ENCODE measurements around the gene UGGT1.

UGGT1 gene

GRCh38 chr2:128219891-128220290 lies 128.9 kb downstream of the UGGT1 start:
- no peaks in the 10 kb centered on the region for H3K36me3 ChIP-seq (replicated peaks; ENCODE audit: low read depth, low read length)
- H3K27ac ChIP-seq (ENCODE audit: low read length), result no peak overlapping the region
- no peaks in the 10 kb centered on the region for H3K4me1 ChIP-seq (ENCODE audit: low read length)
- no peak overlapping the region for H2AFZ ChIP-seq (ENCODE audit: low read depth, low read length)
- no peak overlapping the region for H3K4me2 ChIP-seq (ENCODE audit: low read length)
- no peak overlapping the region for H3K9ac ChIP-seq (ENCODE audit: low read length)
- no peaks in the 10 kb centered on the region for H3K79me2 ChIP-seq (ENCODE audit: low read length)
- H3K4me3 ChIP-seq (ENCODE audit: low read length), result no peak overlapping the region
- no peaks in the 10 kb centered on the region for H3K27me3 ChIP-seq (ENCODE audit: low read depth, low read length)
- no peaks in the 10 kb centered on the region for H3K9me3 ChIP-seq (ENCODE audit: insufficient read depth, low read length)
- TF ChIP-seq CTCF (IDR thresholded peaks at IDR 0.05; ENCODE audit: low read depth, low read length), result no peak
- TF ChIP-seq EZH2phosphoT487 (IDR thresholded peaks at IDR 0.05; ENCODE audit: low read depth), result no peak
- no peaks in the 10 kb centered on the region for H4K20me1 ChIP-seq (ENCODE audit: insufficient read depth, low read length)

- Histone ChIP-seq H3K27me3 (ENCODE audit: low read depth, low read length) (no peaks in the 10 kb centered on the region), H4K20me1 (ENCODE audit: insufficient read depth, low read length) (no peaks in the 10 kb centered on the region), H3K27ac (ENCODE audit: low read length) (no peak overlapping the region), H3K9me3 (ENCODE audit: insufficient read depth, low read length) (no peaks in the 10 kb centered on the region), H3K36me3 (replicated peaks; ENCODE audit: low read depth, low read length) (no peaks in the 10 kb centered on the region), H3K9ac (ENCODE audit: low read length) (no peak overlapping the region), H3K4me3 (ENCODE audit: low read length) (no peak overlapping the region), H3K4me2 (ENCODE audit: low read length) (no peak overlapping the region), H2AFZ (ENCODE audit: low read depth, low read length) (no peak overlapping the region), H3K4me1 (ENCODE audit: low read length) (0 out of 2 replicates have a peak, but pooled peaks cover 6% of the 10 kb centered on the region), H3K79me2 (ENCODE audit: low read length) (no peaks in the 10 kb centered on the region)
- no peak for TF ChIP-seq CTCF (IDR thresholded peaks at IDR 0.05; ENCODE audit: low read depth, low read length)
Measured at GRCh38 chr2:128227862-128228261, 136.9 kb downstream of the UGGT1 start.

- Histone ChIP-seq H3K36me3 (replicated peaks; ENCODE audit: low read depth, low read length) (no peaks in the 10 kb centered on the region), H3K9me3 (ENCODE audit: insufficient read depth, low read length) (no peaks in the 10 kb centered on the region), H4K20me1 (ENCODE audit: insufficient read depth, low read length) (no peaks in the 10 kb centered on the region), H3K79me2 (ENCODE audit: low read length) (no peaks in the 10 kb centered on the region), H3K4me3 (ENCODE audit: low read length) (no peak overlapping the region), H3K27me3 (ENCODE audit: low read depth, low read length) (no peaks in the 10 kb centered on the region), H2AFZ (ENCODE audit: low read depth, low read length) (no peak overlapping the region), H3K9ac (ENCODE audit: low read length) (no peak overlapping the region), H3K4me1 (ENCODE audit: low read length) (peaks cover 9% of the 10 kb centered on the region), H3K4me2 (ENCODE audit: low read length) (no peak overlapping the region), H3K27ac (ENCODE audit: low read length) (no peak overlapping the region)
- TF ChIP-seq EZH2phosphoT487 (IDR thresholded peaks at IDR 0.05; ENCODE audit: low read depth), result no peak
- no peak for TF ChIP-seq CTCF (IDR thresholded peaks at IDR 0.05; ENCODE audit: low read depth, low read length)
Measured at GRCh38 chr2:128228894-128229293, 137.9 kb downstream of the UGGT1 start.

GRCh38 chr2:128232965-128233789 lies 142.2 kb downstream of the UGGT1 start:
- Histone ChIP-seq H3K4me3 (ENCODE audit: low read length) (peak overlapping the region; percentile 97), H3K36me3 (replicated peaks; ENCODE audit: low read depth, low read length) (no peaks in the 10 kb centered on the region), H4K20me1 (ENCODE audit: insufficient read depth, low read length) (no peaks in the 10 kb centered on the region), H3K27ac (ENCODE audit: low read length) (no peak overlapping the region; the same call in 1 of the 2 replicates), H3K9ac (ENCODE audit: low read length) (peak overlapping the region; percentile 84), H3K27me3 (ENCODE audit: low read depth, low read length) (no peaks in the 10 kb centered on the region), H3K4me2 (ENCODE audit: low read length) (peak overlapping the region; percentile 100), H3K4me1 (ENCODE audit: low read length) (peaks cover 9% of the 10 kb centered on the region), H3K79me2 (ENCODE audit: low read length) (no peaks in the 10 kb centered on the region), H3K9me3 (ENCODE audit: insufficient read depth, low read length) (no peaks in the 10 kb centered on the region), H2AFZ (ENCODE audit: low read depth, low read length) (peak overlapping the region; percentile 98)
- TF ChIP-seq CTCF (IDR thresholded peaks at IDR 0.05; ENCODE audit: low read depth, low read length) (peak; percentile 77), EZH2phosphoT487 (IDR thresholded peaks at IDR 0.05; ENCODE audit: low read depth) (no peak)
